Left lung (tissue), 14 donors: ENCODE results near the gene ACTR3C. TPM values are rescaled to one million over a fixed set of nuclear protein-coding genes. Genes with fewer than 3 reads are reported as not detected.

ENCODE experiments used
- ATAC-seq: fragments of 200-7000 bp; cut with Tn5 transposase; one replicate; pipeline ENCODE4 v1.9.1; 2020; ENCODE audit warnings: moderate library complexity
- DNase-seq, 4 donors: peaks; one replicate each; pipeline ENCODE4 v3.0.0-alpha.2; 2013 to 2020
- H3K27ac ChIP-seq, 2 donors: fragments of 200-600 bp; sonication (generic) in 1 of 2; one replicate each; pipeline versions ENCODE4 v1.5.0 to v1.8.0; 2020 to 2021
- H3K27me3 ChIP-seq, 2 donors: fragments of 200-600 bp; sonication (generic) in 1 of 2; one replicate each; pipeline versions ENCODE4 v1.5.0 to v1.8.0; 2020 to 2021
- H3K36me3 ChIP-seq, 2 donors: fragments of 200-600 bp; sonication (generic) in 1 of 2; one replicate each; pipeline versions ENCODE4 v1.5.0 to v1.8.0; 2020 to 2021
- H3K4me1 ChIP-seq, 2 donors: fragments of 200-600 bp; one replicate each; pipeline ENCODE4 v1.8.0; 2021
- H3K4me3 ChIP-seq, 2 donors: fragments of 200-600 bp; sonication (generic) in 1 of 2; one replicate each; pipeline versions ENCODE4 v1.5.0 to v1.8.0; 2020 to 2021; ENCODE audit warnings: mild to moderate bottlenecking in 1 of 2
- H3K9me3 ChIP-seq, 2 donors: fragments of 200-600 bp; sonication (generic) in 1 of 2; one replicate each; pipeline versions ENCODE4 v1.5.0 to v1.8.0; 2020 to 2021
- intact Hi-C, 2 donors: fragments of 100-400 bp; cut with DNase I; formaldehyde crosslinking; loops; one replicate each; pipeline versions ENCODE4 v1.11.2 to v1.14.2; 2022
- long read RNA-seq, 12 donors: library from polyadenylated mRNA in 2 of 12; unstranded in 2 of 12; transcript quantifications; one replicate each; pipeline ENCODE4 v2.0.0 and lab custom pipeline, GENCODE V29; 2019 to 2026
- polyA plus RNA-seq, 6 donors: library from polyadenylated mRNA; unstranded; fragments of 120-200 nt; gene quantifications; one replicate each; pipeline ENCODE4 v1.2.1, GENCODE V29; 2013; ENCODE audit not compliant: insufficient read length in 6 of 6
- total RNA-seq, 2 donors: library from RNA; stranded (reverse); fragmentation: NEBNext Ultra II Directional; extraction: Animal tissue kit (Norgen Biotek cat#: 25700); gene quantifications; one replicate each; pipeline ENCODE4 v1.2.1, GENCODE V29; 2021
- TF ChIP-seq, protein P1 (sequence below), 2 donors: fragments of 200-600 bp; sonication (generic) in 1 of 2; IDR thresholded peaks; one replicate each; pipeline versions ENCODE4 v1.5.0 to v1.8.0; 2021; ENCODE audit warnings: antibody characterized with exemption in 2 of 2
- donor health status: DM: no; HTN: yes; CAD: no.
- donor health status: DM: no; HTN: no; CAD: no.

The ACTR3C gene
- total RNA-seq (10 to 100 TPM; 24.0 to 25.1 TPM), polyA plus RNA-seq (1 to 10 TPM; 3.4 to 8.2 (median 4.4) TPM)
- long read RNA-seq, donor 1, full-length matches to known transcripts, result 2 of 2 reads
- long read RNA-seq, donor 1, partial matches to known transcripts, result 0 of 2 reads
- long read RNA-seq, donor 1, other reads (novel, unspliced or antisense), result 0 of 2 reads
- long read RNA-seq, donor 2, result 0 reads
- long read RNA-seq, donor 3, result 0 reads
- long read RNA-seq, donor 4, partial matches to known transcripts, result 2 of 4 reads
- long read RNA-seq, donor 4, other reads (novel, unspliced or antisense), result 2 of 4 reads
- long read RNA-seq, donor 5, partial matches to known transcripts, result 0 of 21 reads
- long read RNA-seq, donor 5, other reads (novel, unspliced or antisense), result 21 of 21 reads
- long read RNA-seq, donor 6, full-length matches to known transcripts, result 2 of 2 reads
- long read RNA-seq, donor 6, partial matches to known transcripts, result 0 of 2 reads
- long read RNA-seq, donor 6, other reads (novel, unspliced or antisense), result 0 of 2 reads
- long read RNA-seq, donor 7, full-length matches to known transcripts, result 1 of 1 reads
- long read RNA-seq, donor 7, partial matches to known transcripts, result 0 of 1 reads
- long read RNA-seq, donor 7, other reads (novel, unspliced or antisense), result 0 of 1 reads
- long read RNA-seq, donor 8, full-length matches to known transcripts, result 3 of 3 reads
- long read RNA-seq, donor 8, partial matches to known transcripts, result 0 of 3 reads
- long read RNA-seq, donor 8, other reads (novel, unspliced or antisense), result 0 of 3 reads
- long read RNA-seq, donor 9, result 0 reads
- long read RNA-seq, donor 10, partial matches to known transcripts, result 0 of 8 reads
- long read RNA-seq, donor 10, other reads (novel, unspliced or antisense), result 8 of 8 reads
- long read RNA-seq, donor 11, full-length matches to known transcripts, result 3 of 3 reads
- long read RNA-seq, donor 11, partial matches to known transcripts, result 0 of 3 reads
- long read RNA-seq, donor 11, other reads (novel, unspliced or antisense), result 0 of 3 reads
- long read RNA-seq, donor 12, full-length matches to known transcripts, result 2 of 2 reads
- long read RNA-seq, donor 12, partial matches to known transcripts, result 0 of 2 reads
- long read RNA-seq, donor 12, other reads (novel, unspliced or antisense), result 0 of 2 reads

DNA sequence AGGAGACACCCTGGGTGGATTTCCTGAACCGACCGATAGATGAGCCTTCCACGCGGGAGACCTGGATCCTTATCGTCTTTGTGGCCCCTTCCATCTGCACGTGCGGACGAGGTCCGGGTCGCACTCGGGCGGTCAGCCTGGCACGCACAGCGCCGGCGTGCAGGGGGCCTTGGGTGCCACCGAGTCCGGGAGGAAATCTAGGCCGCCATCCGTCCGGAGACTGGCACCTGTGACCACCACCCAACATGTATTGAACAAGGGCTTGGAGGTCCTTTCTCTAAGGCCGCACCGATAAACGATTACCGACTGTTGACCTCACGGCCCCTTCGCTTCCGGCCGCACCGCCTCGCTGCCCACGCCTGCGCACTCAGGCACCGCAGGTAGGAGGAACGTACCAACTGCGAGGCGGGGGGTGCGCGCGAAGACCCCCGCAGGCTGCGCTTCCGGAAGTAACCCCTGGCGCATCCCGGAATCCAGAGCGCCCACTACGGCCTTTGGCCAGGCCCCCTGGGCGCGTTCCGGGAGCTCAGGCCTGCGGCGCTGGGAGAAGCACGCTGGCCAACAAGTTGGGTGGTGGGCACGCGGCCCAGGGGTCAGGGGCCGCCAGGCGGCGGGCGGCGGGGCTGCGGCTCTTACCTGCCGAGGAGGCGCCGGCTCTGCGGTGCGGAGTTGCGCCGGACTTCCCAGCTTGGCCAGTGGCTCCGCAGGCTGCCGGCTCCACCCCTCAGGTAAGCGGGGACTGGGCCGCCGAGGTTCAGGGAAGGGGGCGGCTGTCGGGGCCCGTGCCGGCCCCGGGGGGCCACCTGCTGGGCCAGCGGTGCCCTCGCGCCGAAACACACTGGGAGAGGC, at the start of gene ACTR3C, which contains the start of gene LRRC61:
TSS of gene ACTR3C (minus strand) at position 713 of the 849 bp plus-strand sequence. CDS start 28,249 bp downstream, outside the sequence.
TSS of gene LRRC61 (plus strand) at position 523 of the 849 bp plus-strand sequence. CDS start 13,507 bp downstream, outside the sequence.
- TF ChIP-seq, protein P1, sequence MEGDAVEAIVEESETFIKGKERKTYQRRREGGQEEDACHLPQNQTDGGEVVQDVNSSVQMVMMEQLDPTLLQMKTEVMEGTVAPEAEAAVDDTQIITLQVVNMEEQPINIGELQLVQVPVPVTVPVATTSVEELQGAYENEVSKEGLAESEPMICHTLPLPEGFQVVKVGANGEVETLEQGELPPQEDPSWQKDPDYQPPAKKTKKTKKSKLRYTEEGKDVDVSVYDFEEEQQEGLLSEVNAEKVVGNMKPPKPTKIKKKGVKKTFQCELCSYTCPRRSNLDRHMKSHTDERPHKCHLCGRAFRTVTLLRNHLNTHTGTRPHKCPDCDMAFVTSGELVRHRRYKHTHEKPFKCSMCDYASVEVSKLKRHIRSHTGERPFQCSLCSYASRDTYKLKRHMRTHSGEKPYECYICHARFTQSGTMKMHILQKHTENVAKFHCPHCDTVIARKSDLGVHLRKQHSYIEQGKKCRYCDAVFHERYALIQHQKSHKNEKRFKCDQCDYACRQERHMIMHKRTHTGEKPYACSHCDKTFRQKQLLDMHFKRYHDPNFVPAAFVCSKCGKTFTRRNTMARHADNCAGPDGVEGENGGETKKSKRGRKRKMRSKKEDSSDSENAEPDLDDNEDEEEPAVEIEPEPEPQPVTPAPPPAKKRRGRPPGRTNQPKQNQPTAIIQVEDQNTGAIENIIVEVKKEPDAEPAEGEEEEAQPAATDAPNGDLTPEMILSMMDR (IDR thresholded peaks at IDR 0.05), result peak in 1 of 2 donors; percentile 33
- peak; percentile 86 for ATAC-seq
- H3K27me3 ChIP-seq, result peaks cover 0 to 14% of the 10 kb centered on the region in 2 donors
- peak within 1 kb of the TSS; percentile 94 to 95 for H3K27ac ChIP-seq
- no peaks in the 10 kb centered on the region for H3K9me3 ChIP-seq
- DNase-seq, result peak; percentile 62 to 92 (median 72)
- peak within 1 kb of the TSS; percentile 50 to 57 for H3K4me3 ChIP-seq
- H3K4me1 ChIP-seq, result peaks cover 27 to 43% of the 10 kb centered on the region in 2 donors
- peaks cover 0 to 12% of the 10 kb centered on the region in 2 donors for H3K36me3 ChIP-seq
- intact Hi-C loops, result no loop called here

GRCh38 chr7:150372271-150373048, 49.1 kb upstream of the ACTR3C start:
- H3K27ac ChIP-seq, result no peak overlapping the region

DNA sequence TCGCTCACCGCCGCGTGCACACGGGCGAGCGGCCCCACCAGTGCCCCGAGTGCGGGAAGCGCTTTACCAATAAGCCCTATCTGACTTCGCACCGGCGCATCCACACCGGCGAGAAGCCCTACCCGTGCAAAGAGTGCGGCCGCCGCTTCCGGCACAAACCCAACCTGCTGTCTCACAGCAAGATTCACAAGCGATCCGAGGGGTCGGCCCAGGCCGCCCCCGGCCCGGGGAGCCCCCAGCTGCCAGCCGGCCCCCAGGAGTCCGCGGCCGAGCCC, 48.6 kb upstream of the ACTR3C start:
- ATAC-seq (no peak), DNase-seq (no peak)
- Histone ChIP-seq H3K27ac (no peak overlapping the region), H3K4me3 (no peak overlapping the region), H3K36me3 (peaks cover 0 to 41% of the 10 kb centered on the region in 2 donors), H3K9me3 (no peaks in the 10 kb centered on the region), H3K27me3 (no peaks in the 10 kb centered on the region), H3K4me1 (peaks cover 18 to 51% of the 10 kb centered on the region in 2 donors)
- TF ChIP-seq, protein P1 (IDR thresholded peaks at IDR 0.05), result no peak
- intact Hi-C loops, result no loop called here

More at GRCh38 chr7:150372271-150373048, 49.1 kb upstream of the ACTR3C start:
- Histone ChIP-seq H3K27me3 (no peaks in the 10 kb centered on the region), H3K9me3 (no peaks in the 10 kb centered on the region), H3K4me3 (no peak overlapping the region), H3K36me3 (peaks cover 0 to 41% of the 10 kb centered on the region in 2 donors), H3K4me1 (peaks cover 18 to 53% of the 10 kb centered on the region in 2 donors)
- intact Hi-C loops, result no loop called here
- TF ChIP-seq, protein P1 (IDR thresholded peaks at IDR 0.05), result no peak
- ATAC-seq (no peak), DNase-seq (no peak)
